SK-N-SH treated with all-trans-retinoic acid at 6 μM for 48 hours (cell line): ENCODE data around the gene ASCC3.

Source experiments
- ESRRG ChIP-seq: fragments of 250-450 bp; sonication (Bioruptor Pico); IDR thresholded peaks from 2 replicates; pipeline ENCODE4 v1.6.1; 2021; ENCODE audit warnings: mild to moderate bottlenecking
- GLIS3 ChIP-seq: fragments of 250-450 bp; sonication (Bioruptor Pico); IDR thresholded peaks from 2 replicates; pipeline ENCODE4 v1.5.0; 2020; ENCODE audit warnings: mild to moderate bottlenecking, moderate library complexity
- PPARA ChIP-seq: fragments of 250-450 bp; sonication (Bioruptor Pico); IDR thresholded peaks from 2 replicates; pipeline ENCODE4 v1.5.0; 2020; ENCODE audit warnings: mild to moderate bottlenecking, borderline replicate concordance
- RARB ChIP-seq: fragments of 250-450 bp; sonication (Bioruptor Pico); IDR thresholded peaks from 2 replicates; pipeline ENCODE4 v1.8.0; 2021; ENCODE audit warnings: mild to moderate bottlenecking, moderate library complexity
- ZFP30 ChIP-seq: fragments of 450-650 bp; formaldehyde crosslinking; IDR thresholded peaks from 2 replicates; pipeline ENCODE4 v1.5.0; 2022; ENCODE audit warnings: mild to moderate bottlenecking, moderate library complexity
- ZNF565 ChIP-seq: fragments of 450-650 bp; formaldehyde crosslinking; conservative IDR thresholded peaks from 2 replicates; pipeline ENCODE4 v1.5.0; 2020; ENCODE audit warnings: low read depth, mild to moderate bottlenecking, moderate library complexity
- ZNF8 ChIP-seq: fragments of 450-650 bp; formaldehyde crosslinking; IDR thresholded peaks from 2 replicates; pipeline ENCODE4 v1.5.0; 2020; ENCODE audit warnings: mild to moderate bottlenecking, moderate library complexity
- TF ChIP-seq, protein P1 (sequence below): fragments of 250-450 bp; sonication (Bioruptor Pico); IDR thresholded peaks from 2 replicates; pipeline ENCODE4 v1.5.1; 2021; ENCODE audit warnings: mild to moderate bottlenecking, moderate library complexity
- TF ChIP-seq, protein P2 (sequence below): fragments of 250-450 bp; sonication (Bioruptor Pico); IDR thresholded peaks from 2 replicates; pipeline ENCODE4 v1.8.0; 2020; ENCODE audit warnings: mild to moderate bottlenecking, moderate library complexity, borderline replicate concordance

DNA sequence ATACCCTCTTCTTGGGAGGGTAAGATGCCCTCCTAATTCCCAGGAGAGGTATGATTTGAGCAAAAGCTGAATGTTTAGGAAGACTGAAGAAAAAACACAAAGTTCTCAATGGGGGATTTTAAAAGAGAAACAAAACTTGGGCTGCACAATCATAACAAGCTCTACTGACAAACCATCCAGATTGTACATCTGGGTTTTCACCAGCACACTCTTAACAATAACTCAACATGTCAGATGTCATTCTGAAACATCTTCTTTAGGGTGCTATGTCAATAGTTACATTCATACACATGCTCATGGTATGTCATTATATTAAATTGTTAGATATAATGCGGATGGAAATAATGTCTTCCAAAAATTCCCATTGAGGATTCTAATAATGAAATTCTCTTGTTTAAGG lies 95.1 kb downstream of the ASCC3 start:
- TF ChIP-seq, protein P1, sequence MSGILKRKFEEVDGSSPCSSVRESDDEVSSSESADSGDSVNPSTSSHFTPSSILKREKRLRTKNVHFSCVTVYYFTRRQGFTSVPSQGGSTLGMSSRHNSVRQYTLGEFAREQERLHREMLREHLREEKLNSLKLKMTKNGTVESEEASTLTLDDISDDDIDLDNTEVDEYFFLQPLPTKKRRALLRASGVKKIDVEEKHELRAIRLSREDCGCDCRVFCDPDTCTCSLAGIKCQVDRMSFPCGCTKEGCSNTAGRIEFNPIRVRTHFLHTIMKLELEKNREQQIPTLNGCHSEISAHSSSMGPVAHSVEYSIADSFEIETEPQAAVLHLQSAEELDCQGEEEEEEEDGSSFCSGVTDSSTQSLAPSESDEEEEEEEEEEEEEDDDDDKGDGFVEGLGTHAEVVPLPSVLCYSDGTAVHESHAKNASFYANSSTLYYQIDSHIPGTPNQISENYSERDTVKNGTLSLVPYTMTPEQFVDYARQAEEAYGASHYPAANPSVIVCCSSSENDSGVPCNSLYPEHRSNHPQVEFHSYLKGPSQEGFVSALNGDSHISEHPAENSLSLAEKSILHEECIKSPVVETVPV (CRISPR knock-in tag), result no peak
- no peak for TF ChIP-seq GLIS3 (CRISPR knock-in tag)
- no peak for TF ChIP-seq ESRRG
- TF ChIP-seq PPARA (CRISPR knock-in tag), result no peak
- TF ChIP-seq RARB (CRISPR knock-in tag), result no peak
- TF ChIP-seq ZFP30 (CRISPR knock-in tag), result no peak
- TF ChIP-seq, protein P2, sequence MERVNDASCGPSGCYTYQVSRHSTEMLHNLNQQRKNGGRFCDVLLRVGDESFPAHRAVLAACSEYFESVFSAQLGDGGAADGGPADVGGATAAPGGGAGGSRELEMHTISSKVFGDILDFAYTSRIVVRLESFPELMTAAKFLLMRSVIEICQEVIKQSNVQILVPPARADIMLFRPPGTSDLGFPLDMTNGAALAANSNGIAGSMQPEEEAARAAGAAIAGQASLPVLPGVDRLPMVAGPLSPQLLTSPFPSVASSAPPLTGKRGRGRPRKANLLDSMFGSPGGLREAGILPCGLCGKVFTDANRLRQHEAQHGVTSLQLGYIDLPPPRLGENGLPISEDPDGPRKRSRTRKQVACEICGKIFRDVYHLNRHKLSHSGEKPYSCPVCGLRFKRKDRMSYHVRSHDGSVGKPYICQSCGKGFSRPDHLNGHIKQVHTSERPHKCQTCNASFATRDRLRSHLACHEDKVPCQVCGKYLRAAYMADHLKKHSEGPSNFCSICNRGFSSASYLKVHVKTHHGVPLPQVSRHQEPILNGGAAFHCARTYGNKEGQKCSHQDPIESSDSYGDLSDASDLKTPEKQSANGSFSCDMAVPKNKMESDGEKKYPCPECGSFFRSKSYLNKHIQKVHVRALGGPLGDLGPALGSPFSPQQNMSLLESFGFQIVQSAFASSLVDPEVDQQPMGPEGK, result no peak
- no peak for TF ChIP-seq ZNF8 (CRISPR knock-in tag)
- TF ChIP-seq ZNF565, result no peak
